Sigmoid colon (tissue), 7 donors: ENCODE measurements around the gene CHST8. TPM values are rescaled to one million over a fixed set of nuclear protein-coding genes. Genes with fewer than 3 reads are reported as not detected.

ENCODE experiments used
- DNase-seq: peaks from one replicate; pipeline ENCODE4 v3.0.0-alpha.2; 2019
- H3K27ac ChIP-seq, 4 donors: fragments of 200-600 bp; sonication (generic); one replicate each; pipeline ENCODE4 v1.5.1; 2016 to 2019; ENCODE audit warnings: mild to moderate bottlenecking in 1 of 4
- H3K27me3 ChIP-seq, 3 donors: fragments of 200-600 bp; sonication (generic); one replicate each; pipeline ENCODE4 v1.5.1; 2019; ENCODE audit warnings: mild to moderate bottlenecking in 1 of 3
- H3K36me3 ChIP-seq, 4 donors: fragments of 200-600 bp; sonication (generic); one replicate each; pipeline ENCODE4 v1.5.1; 2016 to 2019
- H3K4me1 ChIP-seq, 4 donors: fragments of 200-600 bp; sonication (generic); one replicate each; pipeline ENCODE4 v1.5.1; 2017 to 2019
- H3K4me3 ChIP-seq, 4 donors: fragments of 200-600 bp; sonication (generic); one replicate each; pipeline ENCODE4 v1.5.1; 2017 to 2019; ENCODE audit warnings: mild to moderate bottlenecking in 2 of 4, moderate library complexity in 1 of 4
- H3K9me3 ChIP-seq, 4 donors: fragments of 200-600 bp in 3 of 4; sonication (generic) in 3 of 4; one replicate each; pipeline versions ENCODE4 v1.5.1 to v1.6.1; 2013 to 2019
- EP300 ChIP-seq, 4 donors: sonication (generic); formaldehyde crosslinking; IDR thresholded peaks; one replicate each; pipeline ENCODE4 v1.6.1; 2017; ENCODE audit warnings: antibody characterized with exemption in 4 of 4
- POLR2A ChIP-seq, 2 donors: fragments of 450-650 bp; IDR thresholded peaks; one replicate each; pipeline ENCODE4 v1.6.1; 2016; ENCODE audit warnings: antibody characterized with exemption in 2 of 2, mild to moderate bottlenecking in 2 of 2, moderate library complexity in 2 of 2
- POLR2AphosphoS5 ChIP-seq, 4 donors: sonication (generic); formaldehyde crosslinking; IDR thresholded peaks; one replicate each; pipeline ENCODE4 v1.6.1; 2017; ENCODE audit warnings: antibody characterized with exemption in 4 of 4
- WGBS, 2 donors: extraction: QIAGEN DNeasy Blood & Tissue Kit; methylation state at CpG; one replicate each; pipeline ENCODE4 v1.1.7; 2013; 5-methylcytosine and 5-hydroxymethylcytosine counted together
- intact Hi-C: fragments of 100-400 bp; cut with DNase I; formaldehyde crosslinking; loops from one replicate; pipeline ENCODE4 v1.15.1; 2023
- polyA plus RNA-seq, 3 donors: library from polyadenylated mRNA; stranded (reverse); fragments of 200-250 nt; gene quantifications; one replicate each; pipeline ENCODE4 v1.2.3, GENCODE V29; 2013
- total RNA-seq, 4 donors: library from RNA; depleted of rRNA; stranded (reverse); fragments of >200 nt; gene quantifications; one replicate each; pipeline ENCODE4 v1.1.0, GENCODE V29; 2016
- TF ChIP-seq, protein P1 (sequence below), 4 experiments: fragments of 450-650 bp in 3 of 4; fragments of 200-600 bp in 1 of 4; IDR thresholded peaks; one replicate each; pipeline ENCODE4 v1.5.1; 2016 to 2019; ENCODE audit warnings: antibody characterized with exemption in 4 of 4, mild to moderate bottlenecking in 3 of 4, moderate library complexity in 2 of 4
- donor health status: healthy with polysubstance abuse.
- donor health status: Bipolar disorder and iron deficiency.
- donor health status: healthy.

CHST8 gene
- total and polyA plus RNA-seq, 7 donors, result 0.35 to 0.60 (median 0.36) TPM; not detected in 4

DNA sequence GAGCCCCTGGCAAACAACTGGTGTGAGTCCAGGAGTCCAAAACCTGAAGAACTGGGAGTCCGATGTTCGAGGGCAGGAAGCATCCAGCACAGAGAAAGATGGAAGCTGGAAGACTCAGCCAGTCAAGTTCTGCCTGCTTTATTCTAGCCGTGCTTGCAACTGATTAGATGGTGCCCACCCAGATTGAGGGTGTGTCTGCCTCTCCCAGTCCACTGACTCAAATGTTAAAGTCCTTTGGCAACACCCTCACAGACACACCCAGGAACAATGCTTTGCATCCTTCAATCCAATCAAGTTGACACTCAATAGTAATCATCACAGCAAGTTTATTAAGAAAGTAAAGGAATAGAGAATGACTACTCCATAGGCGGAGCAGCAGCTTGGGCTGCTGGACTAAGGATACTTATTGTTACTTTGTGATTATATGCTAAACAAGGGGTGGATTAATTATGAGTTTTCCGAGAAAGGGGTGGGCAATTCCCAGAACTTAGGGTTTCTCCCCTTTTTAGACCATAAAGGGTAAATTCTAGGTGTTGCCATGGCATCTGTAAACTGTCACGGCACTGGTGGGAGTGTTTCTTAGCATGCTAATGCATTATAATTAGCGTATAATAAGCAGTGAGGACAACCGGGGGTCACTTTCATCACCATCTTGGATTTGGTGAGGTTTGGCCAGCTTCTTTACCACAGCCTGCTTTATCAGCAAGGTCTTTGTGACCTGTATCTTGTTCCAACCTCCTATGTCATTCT is 109.3 kb downstream of the CHST8 start:
- intact Hi-C loops, result no loop called here

DNA sequence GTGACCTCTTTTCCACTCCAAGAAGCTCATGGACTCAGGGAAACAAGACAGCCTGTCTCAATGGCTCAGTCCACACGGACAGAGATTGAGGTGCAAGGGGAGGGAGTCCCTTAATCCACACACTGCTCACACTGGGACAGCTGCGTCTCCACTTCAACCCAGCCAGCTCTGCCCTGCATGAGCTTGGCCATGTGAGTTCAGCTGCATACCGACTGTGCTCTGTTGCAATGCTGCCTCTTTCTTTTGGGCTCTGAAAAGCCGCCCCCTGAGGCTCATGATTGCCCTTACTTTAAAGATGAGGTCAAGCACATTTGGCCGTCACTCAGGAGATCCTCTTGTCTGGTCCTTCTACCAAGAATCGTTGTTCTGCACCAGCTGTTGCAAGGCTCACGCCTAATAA is 110.1 kb downstream of the CHST8 start:
- H3K9me3 ChIP-seq, result peaks cover 0 to 4% (median 0%) of the 10 kb centered on the region in 4 donors
- 68 to 74% methylated on average over 7 of the region's 7 CpGs for WGBS, 2 donors
- DNase-seq, result no peak
- peaks cover 0 to 9% (median 0%) of the 10 kb centered on the region in 3 donors for H3K27me3 ChIP-seq
- peaks cover 0 to 10% (median 8%) of the 10 kb centered on the region in 4 donors for H3K4me1 ChIP-seq
- intact Hi-C loops, result no loop called here
- H3K36me3 ChIP-seq, result no peaks in the 10 kb centered on the region
- TF ChIP-seq EP300 (IDR thresholded peaks at IDR 0.05) (no peak), POLR2AphosphoS5 (IDR thresholded peaks at IDR 0.05) (no peak)
- H3K4me3 ChIP-seq, result no peak overlapping the region
- no peak overlapping the region for H3K27ac ChIP-seq

More for the DNA sequence above, 109.3 kb downstream of the CHST8 start:
- 70 to 82% methylated on average over 8 of the region's 8 CpGs for WGBS, 2 donors
- Histone ChIP-seq H3K27ac (no peak overlapping the region), H3K4me1 (peaks cover 0 to 10% (median 8%) of the 10 kb centered on the region in 4 donors), H3K4me3 (no peak overlapping the region), H3K27me3 (peaks cover 0 to 14% (median 0%) of the 10 kb centered on the region in 3 donors), H3K9me3 (peaks cover 0 to 4% (median 0%) of the 10 kb centered on the region in 4 donors), H3K36me3 (no peaks in the 10 kb centered on the region)
- TF ChIP-seq EP300 (IDR thresholded peaks at IDR 0.05) (no peak), POLR2A (IDR thresholded peaks at IDR 0.05) (no peak), POLR2AphosphoS5 (IDR thresholded peaks at IDR 0.05) (no peak)
- TF ChIP-seq, protein P1, sequence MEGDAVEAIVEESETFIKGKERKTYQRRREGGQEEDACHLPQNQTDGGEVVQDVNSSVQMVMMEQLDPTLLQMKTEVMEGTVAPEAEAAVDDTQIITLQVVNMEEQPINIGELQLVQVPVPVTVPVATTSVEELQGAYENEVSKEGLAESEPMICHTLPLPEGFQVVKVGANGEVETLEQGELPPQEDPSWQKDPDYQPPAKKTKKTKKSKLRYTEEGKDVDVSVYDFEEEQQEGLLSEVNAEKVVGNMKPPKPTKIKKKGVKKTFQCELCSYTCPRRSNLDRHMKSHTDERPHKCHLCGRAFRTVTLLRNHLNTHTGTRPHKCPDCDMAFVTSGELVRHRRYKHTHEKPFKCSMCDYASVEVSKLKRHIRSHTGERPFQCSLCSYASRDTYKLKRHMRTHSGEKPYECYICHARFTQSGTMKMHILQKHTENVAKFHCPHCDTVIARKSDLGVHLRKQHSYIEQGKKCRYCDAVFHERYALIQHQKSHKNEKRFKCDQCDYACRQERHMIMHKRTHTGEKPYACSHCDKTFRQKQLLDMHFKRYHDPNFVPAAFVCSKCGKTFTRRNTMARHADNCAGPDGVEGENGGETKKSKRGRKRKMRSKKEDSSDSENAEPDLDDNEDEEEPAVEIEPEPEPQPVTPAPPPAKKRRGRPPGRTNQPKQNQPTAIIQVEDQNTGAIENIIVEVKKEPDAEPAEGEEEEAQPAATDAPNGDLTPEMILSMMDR (IDR thresholded peaks at IDR 0.05), result no peak
- no peak for DNase-seq

DNA sequence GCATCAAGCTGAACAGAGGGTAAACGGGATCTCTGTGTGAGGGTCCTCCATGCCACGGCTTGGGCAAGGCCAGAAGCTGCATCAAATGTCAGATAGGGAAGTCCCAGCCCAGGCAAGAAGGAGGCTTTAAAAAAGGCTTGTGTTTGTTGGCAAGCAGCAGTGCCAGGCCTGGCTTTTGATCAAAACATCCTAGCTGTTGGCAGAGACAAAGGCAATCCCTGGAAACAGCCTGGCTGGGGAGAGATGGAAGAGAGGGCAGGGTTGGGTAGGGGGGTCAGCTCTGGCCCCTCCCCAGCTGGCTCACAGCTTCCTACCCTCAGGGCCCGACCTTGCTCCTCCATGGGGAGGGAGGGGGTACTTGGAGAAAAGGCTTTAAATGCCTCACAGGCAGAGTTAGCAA is 113.2 kb downstream of the CHST8 start:
- DNase-seq, result no peak
- Histone ChIP-seq H3K9me3 (peaks cover 0 to 4% (median 0%) of the 10 kb centered on the region in 4 donors), H3K27me3 (no peaks in the 10 kb centered on the region), H3K4me1 (peaks cover 0 to 10% (median 8%) of the 10 kb centered on the region in 4 donors), H3K36me3 (no peaks in the 10 kb centered on the region), H3K4me3 (no peak overlapping the region), H3K27ac (no peak overlapping the region)
- TF ChIP-seq POLR2A (IDR thresholded peaks at IDR 0.05) (no peak), POLR2AphosphoS5 (IDR thresholded peaks at IDR 0.05) (no peak), EP300 (IDR thresholded peaks at IDR 0.05) (no peak)
- TF ChIP-seq, protein P1 (IDR thresholded peaks at IDR 0.05), result no peak
- intact Hi-C loops, result no loop called here
- 24 to 36% methylated on average over 3 of the region's 3 CpGs for WGBS, 2 donors

DNA sequence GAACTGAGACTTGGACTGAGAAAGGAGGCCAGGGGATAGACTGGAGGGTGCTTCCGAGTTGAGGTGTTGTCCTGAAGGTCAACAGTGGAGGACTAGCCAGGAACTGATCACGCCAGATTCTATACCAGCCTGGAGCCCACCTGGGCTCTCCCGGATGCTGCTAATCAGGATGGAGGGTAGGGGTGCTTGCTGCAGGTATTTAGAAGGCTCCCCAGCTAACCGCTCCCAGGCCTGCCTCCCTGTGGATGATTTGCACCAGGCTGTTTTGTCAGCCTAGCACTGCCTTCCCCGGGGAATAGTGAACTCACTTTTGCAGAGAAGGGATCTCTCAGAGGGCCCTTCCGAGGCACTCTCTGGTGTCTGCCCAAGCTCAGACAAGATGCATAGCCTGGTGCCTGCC is 114.4 kb downstream of the CHST8 start:
- H3K4me3 ChIP-seq, result no peak overlapping the region
- TF ChIP-seq EP300 (IDR thresholded peaks at IDR 0.05) (no peak), POLR2AphosphoS5 (IDR thresholded peaks at IDR 0.05) (no peak), POLR2A (IDR thresholded peaks at IDR 0.05) (no peak)
- TF ChIP-seq, protein P1 (IDR thresholded peaks at IDR 0.05), result no peak
- no peak for DNase-seq
- H3K27me3 ChIP-seq, result no peaks in the 10 kb centered on the region
- peaks cover 0 to 10% (median 8%) of the 10 kb centered on the region in 4 donors for H3K4me1 ChIP-seq
- WGBS, 2 donors, result 51 to 61% methylated on average over 6 of the region's 6 CpGs
- H3K9me3 ChIP-seq, result peaks cover 0 to 4% (median 0%) of the 10 kb centered on the region in 4 donors
- no peaks in the 10 kb centered on the region for H3K36me3 ChIP-seq
- H3K27ac ChIP-seq, result no peak overlapping the region
- intact Hi-C loops, result no loop called here

DNA sequence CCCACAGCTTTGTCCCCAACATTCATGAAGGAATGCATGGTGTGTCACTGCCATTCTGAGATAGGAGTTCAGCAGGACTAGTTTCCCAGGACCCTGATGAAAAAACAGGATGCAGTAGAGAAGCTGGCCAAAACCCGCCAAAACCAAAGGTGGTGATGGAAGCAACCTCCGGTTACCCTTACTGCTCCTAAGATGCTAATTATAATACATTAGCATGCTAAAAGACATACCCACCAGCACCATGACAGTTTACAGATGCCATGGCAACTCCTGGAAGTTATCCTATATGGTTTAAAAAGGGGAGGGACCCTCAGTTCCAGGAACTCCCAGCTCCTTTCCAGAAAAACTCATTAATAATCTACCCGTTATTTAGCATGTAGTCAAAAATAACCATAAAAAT is 115.0 kb downstream of the CHST8 start:
- Histone ChIP-seq H3K9me3 (peaks cover 0 to 4% (median 0%) of the 10 kb centered on the region in 4 donors), H3K27me3 (no peaks in the 10 kb centered on the region), H3K27ac (no peak overlapping the region), H3K4me3 (no peak overlapping the region), H3K4me1 (peaks cover 0 to 10% (median 8%) of the 10 kb centered on the region in 4 donors), H3K36me3 (no peaks in the 10 kb centered on the region)
- 42 to 53% methylated on average over 3 of the region's 3 CpGs for WGBS, 2 donors
- TF ChIP-seq, protein P1 (IDR thresholded peaks at IDR 0.05), result no peak
- TF ChIP-seq POLR2A (IDR thresholded peaks at IDR 0.05) (no peak), EP300 (IDR thresholded peaks at IDR 0.05) (no peak), POLR2AphosphoS5 (IDR thresholded peaks at IDR 0.05) (no peak)
- DNase-seq, result no peak
- intact Hi-C loops, result no loop called here
